ENCODE results near the gene AGBL4. TPM values are rescaled to one million over a fixed set of nuclear protein-coding genes. Genes with fewer than 3 reads are reported as not detected.

Gene AGBL4
- total RNA-seq, 4 donors from 2014 or later, result not detected

GRCh38 chr1:48572646-48573258 is 1451.0 kb downstream of the AGBL4 start:
- no peak overlapping the region for H3K27ac ChIP-seq
- peak in 1 of 2 donors; percentile 16 for DNase-seq
- intact Hi-C loops (cut with DNase I; ENCODE audit: low total_unique reads), result loop anchor here (1.0 to 5.0 kb wide), 3 partner anchors 20 to 125 kb away; no protein-coding TSS in a partner anchor
- H3K4me3 ChIP-seq, result no peak overlapping the region
- in situ Hi-C loops (cut with MboI; ENCODE audit: low sequenced_read_pairs in 4 of 4), result loop anchor here in 2 of 4 donors (5.0 to 10.0 kb wide), 2 partner anchors 122 to 125 kb away; no protein-coding TSS in a partner anchor
- H3K9me3 ChIP-seq, result no peaks in the 10 kb centered on the region
- no peaks in the 10 kb centered on the region for H3K36me3 ChIP-seq
- no peaks in the 10 kb centered on the region for H3K4me1 ChIP-seq
- peak; percentile 36 to 42 for ATAC-seq
- no peaks in the 10 kb centered on the region for H3K27me3 ChIP-seq
- TF ChIP-seq POLR2A (IDR thresholded peaks at IDR 0.05), result no peak
- TF ChIP-seq CTCF (IDR thresholded peaks at IDR 0.05 in 4 of 5, conservative IDR thresholded peaks at IDR 0.05 in 1 of 5), result peak; percentile 21 to 70 (median 41)

GRCh38 chr1:48572134-48572533 is 1451.6 kb downstream of the AGBL4 start:
- H3K4me3 ChIP-seq, result no peak overlapping the region
- in situ Hi-C loops (cut with MboI; ENCODE audit: low sequenced_read_pairs in 4 of 4) (loop anchor here in 2 of 4 donors (5.0 to 10.0 kb wide), 2 partner anchors 123 to 125 kb away; no protein-coding TSS in a partner anchor), intact Hi-C loops (cut with DNase I; ENCODE audit: low total_unique reads) (loop anchor here (1.0 to 5.0 kb wide), 3 partner anchors 20 to 125 kb away; no protein-coding TSS in a partner anchor)
- H3K36me3 ChIP-seq, result no peaks in the 10 kb centered on the region
- H3K27ac ChIP-seq, result no peak overlapping the region
- no peak for ATAC-seq
- TF ChIP-seq CTCF (IDR thresholded peaks at IDR 0.05 in 4 of 5, conservative IDR thresholded peaks at IDR 0.05 in 1 of 5) (no peak), POLR2A (IDR thresholded peaks at IDR 0.05) (no peak)
- no peak for DNase-seq
- H3K4me1 ChIP-seq, result no peaks in the 10 kb centered on the region
- H3K9me3 ChIP-seq, result no peaks in the 10 kb centered on the region
- H3K27me3 ChIP-seq, result no peaks in the 10 kb centered on the region

- peak; percentile 87 to 91 for ATAC-seq
- peak; percentile 16 to 50 for DNase-seq
Measured at GRCh38 chr1:48571303-48571987, 1452.3 kb downstream of the AGBL4 start.

GRCh38 chr1:48570568-48570967 is 1453.2 kb downstream of the AGBL4 start:
- in situ Hi-C loops (cut with MboI; ENCODE audit: low sequenced_read_pairs in 4 of 4) (loop anchor here in 2 of 4 donors (5.0 to 10.0 kb wide), 2 partner anchors 124 to 127 kb away; no protein-coding TSS in a partner anchor), intact Hi-C loops (cut with DNase I; ENCODE audit: low total_unique reads) (loop anchor here (5.0 kb wide), 1 partner anchor 92 kb away; no protein-coding TSS in a partner anchor)
- Histone ChIP-seq H3K27ac (no peak overlapping the region), H3K36me3 (no peaks in the 10 kb centered on the region), H3K9me3 (no peaks in the 10 kb centered on the region), H3K4me1 (no peaks in the 10 kb centered on the region), H3K27me3 (no peaks in the 10 kb centered on the region), H3K4me3 (no peak overlapping the region)
- DNase-seq, result no peak
- no peak for ATAC-seq
- TF ChIP-seq POLR2A (IDR thresholded peaks at IDR 0.05) (no peak), CTCF (IDR thresholded peaks at IDR 0.05 in 4 of 5, conservative IDR thresholded peaks at IDR 0.05 in 1 of 5) (no peak)

More at GRCh38 chr1:48571303-48571987, 1452.3 kb downstream of the AGBL4 start:
- TF ChIP-seq CTCF (IDR thresholded peaks at IDR 0.05 in 4 of 5, conservative IDR thresholded peaks at IDR 0.05 in 1 of 5), result peak in 2 of 5 experiments; percentile 15 to 26
- no peak for TF ChIP-seq POLR2A (IDR thresholded peaks at IDR 0.05)
- Histone ChIP-seq H3K27me3 (no peaks in the 10 kb centered on the region), H3K9me3 (no peaks in the 10 kb centered on the region), H3K27ac (peak overlapping the region in 2 of 4 donors; percentile 21 to 22), H3K36me3 (no peaks in the 10 kb centered on the region), H3K4me3 (no peak overlapping the region), H3K4me1 (no peaks in the 10 kb centered on the region)
- intact Hi-C loops (cut with DNase I; ENCODE audit: low total_unique reads), result loop anchor here (1.0 to 5.0 kb wide), 2 partner anchors 15 to 91 kb away; no protein-coding TSS in a partner anchor
- in situ Hi-C loops (cut with MboI; ENCODE audit: low sequenced_read_pairs in 4 of 4), result loop anchor here in 2 of 4 donors (5.0 to 10.0 kb wide), 2 partner anchors 123 to 126 kb away; no protein-coding TSS in a partner anchor
